ENCODE data around the gene TNFRSF13B.
"Not testable (repeated sequence)": the region's sequence is repeated elsewhere in the genome, so short reads cannot be mapped to it uniquely, and the experiment has no call there.

Gene TNFRSF13B

DNA sequence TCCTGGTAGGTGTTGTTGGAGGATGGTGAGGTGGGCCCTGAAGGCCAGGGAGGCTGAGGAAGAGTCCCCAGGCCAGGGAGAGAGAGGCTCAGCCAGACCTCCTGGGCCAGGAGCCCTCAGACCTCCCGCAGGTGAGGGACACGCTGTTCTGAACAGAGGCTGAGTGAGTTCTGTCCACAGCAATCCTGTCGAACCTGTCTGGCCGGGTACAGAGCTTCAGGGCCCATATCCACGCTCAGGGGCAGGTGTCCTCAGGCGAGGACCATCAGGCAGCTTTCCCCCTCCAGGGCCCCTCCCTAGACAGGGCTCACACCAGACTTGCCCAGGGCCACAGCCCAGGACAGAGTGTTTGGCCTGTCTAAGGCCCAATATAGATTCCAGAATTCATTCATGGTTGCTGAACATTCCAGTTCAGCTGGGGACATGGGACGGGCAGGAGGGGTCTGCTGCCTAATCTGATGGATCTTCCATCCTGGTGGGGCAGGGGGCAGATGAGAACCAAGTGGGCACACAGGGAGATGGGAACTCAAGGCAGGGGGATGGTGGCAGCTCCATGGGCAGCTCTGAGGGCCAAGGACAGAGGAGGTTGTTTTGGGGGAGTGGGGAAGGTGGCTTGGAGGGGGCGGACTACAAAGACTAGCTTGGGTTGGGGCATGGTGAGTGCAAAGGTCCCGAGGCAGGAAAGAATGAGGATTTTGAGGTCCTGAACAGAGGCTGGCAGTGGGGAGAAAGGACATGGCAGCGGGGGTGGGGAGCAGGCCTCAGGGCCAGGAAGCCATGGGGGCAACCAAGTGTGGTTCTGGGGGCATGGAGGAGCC lies 46.9 kb upstream of the TNFRSF13B start:
- no peak for DNase-seq (ENCODE audit: low read depth)
- TF ChIP-seq MYC (IDR thresholded peaks at IDR 0.05; ENCODE audit: low read depth, low read length) (no peak), POLR2A (IDR thresholded peaks at IDR 0.05; ENCODE audit: extremely low read depth, insufficient read length) (no peak)
- TF ChIP-seq, protein P1, sequence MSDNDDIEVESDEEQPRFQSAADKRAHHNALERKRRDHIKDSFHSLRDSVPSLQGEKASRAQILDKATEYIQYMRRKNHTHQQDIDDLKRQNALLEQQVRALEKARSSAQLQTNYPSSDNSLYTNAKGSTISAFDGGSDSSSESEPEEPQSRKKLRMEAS (IDR thresholded peaks at IDR 0.05; ENCODE audit: low read depth, low read length) = no peak
- TF ChIP-seq, protein P2, sequence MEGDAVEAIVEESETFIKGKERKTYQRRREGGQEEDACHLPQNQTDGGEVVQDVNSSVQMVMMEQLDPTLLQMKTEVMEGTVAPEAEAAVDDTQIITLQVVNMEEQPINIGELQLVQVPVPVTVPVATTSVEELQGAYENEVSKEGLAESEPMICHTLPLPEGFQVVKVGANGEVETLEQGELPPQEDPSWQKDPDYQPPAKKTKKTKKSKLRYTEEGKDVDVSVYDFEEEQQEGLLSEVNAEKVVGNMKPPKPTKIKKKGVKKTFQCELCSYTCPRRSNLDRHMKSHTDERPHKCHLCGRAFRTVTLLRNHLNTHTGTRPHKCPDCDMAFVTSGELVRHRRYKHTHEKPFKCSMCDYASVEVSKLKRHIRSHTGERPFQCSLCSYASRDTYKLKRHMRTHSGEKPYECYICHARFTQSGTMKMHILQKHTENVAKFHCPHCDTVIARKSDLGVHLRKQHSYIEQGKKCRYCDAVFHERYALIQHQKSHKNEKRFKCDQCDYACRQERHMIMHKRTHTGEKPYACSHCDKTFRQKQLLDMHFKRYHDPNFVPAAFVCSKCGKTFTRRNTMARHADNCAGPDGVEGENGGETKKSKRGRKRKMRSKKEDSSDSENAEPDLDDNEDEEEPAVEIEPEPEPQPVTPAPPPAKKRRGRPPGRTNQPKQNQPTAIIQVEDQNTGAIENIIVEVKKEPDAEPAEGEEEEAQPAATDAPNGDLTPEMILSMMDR (IDR thresholded peaks at IDR 0.05; ENCODE audit: low read depth, low read length) = no peak

GRCh38 chr17:17018021-17018441 lies 46.1 kb upstream of the TNFRSF13B start:
- TF ChIP-seq, protein P1 (IDR thresholded peaks at IDR 0.05; ENCODE audit: low read depth, low read length) = no peak
- TF ChIP-seq, protein P2 (IDR thresholded peaks at IDR 0.05; ENCODE audit: low read depth, low read length) = no peak
- TF ChIP-seq MYC (IDR thresholded peaks at IDR 0.05; ENCODE audit: low read depth, low read length) (no peak), POLR2A (IDR thresholded peaks at IDR 0.05; ENCODE audit: extremely low read depth, insufficient read length) (no peak)
- DNase-seq (ENCODE audit: low read depth) = no peak
- no peak overlapping the region for H3K4me3 ChIP-seq (ENCODE audit: low read depth, low read length)

More for the DNA sequence above, 46.9 kb upstream of the TNFRSF13B start:
- no peak overlapping the region for H3K4me3 ChIP-seq (ENCODE audit: low read depth, low read length)

- no peak for DNase-seq (ENCODE audit: low read depth)
- no peak overlapping the region for H3K4me3 ChIP-seq (ENCODE audit: low read depth, low read length)
- TF ChIP-seq, protein P2 (IDR thresholded peaks at IDR 0.05; ENCODE audit: low read depth, low read length) = no peak
- TF ChIP-seq MYC (IDR thresholded peaks at IDR 0.05; ENCODE audit: low read depth, low read length) (no peak), POLR2A (IDR thresholded peaks at IDR 0.05; ENCODE audit: extremely low read depth, insufficient read length) (no peak)
- TF ChIP-seq, protein P1 (IDR thresholded peaks at IDR 0.05; ENCODE audit: low read depth, low read length) = no peak
These were observed 45.6 kb upstream of the TNFRSF13B start for GRCh38 chr17:17017343-17018014.

GRCh38 chr17:17016199-17017197 lies 44.6 kb upstream of the TNFRSF13B start:
- DNase-seq (ENCODE audit: low read depth) = peak; percentile 78
- not testable (repeated sequence) for H3K4me3 ChIP-seq (ENCODE audit: low read depth, low read length)

GRCh38 chr17:17015230-17015629 lies 43.3 kb upstream of the TNFRSF13B start:
- H3K4me3 ChIP-seq (ENCODE audit: low read depth, low read length) = no peak overlapping the region
- TF ChIP-seq MYC (IDR thresholded peaks at IDR 0.05; ENCODE audit: low read depth, low read length) = no peak
- TF ChIP-seq, protein P1 (IDR thresholded peaks at IDR 0.05; ENCODE audit: low read depth, low read length) = no peak
- no peak for TF ChIP-seq POLR2A (IDR thresholded peaks at IDR 0.05; ENCODE audit: extremely low read depth, insufficient read length)
- TF ChIP-seq, protein P2 (IDR thresholded peaks at IDR 0.05; ENCODE audit: low read depth, low read length) = no peak
- no peak for DNase-seq (ENCODE audit: low read depth)

DNA sequence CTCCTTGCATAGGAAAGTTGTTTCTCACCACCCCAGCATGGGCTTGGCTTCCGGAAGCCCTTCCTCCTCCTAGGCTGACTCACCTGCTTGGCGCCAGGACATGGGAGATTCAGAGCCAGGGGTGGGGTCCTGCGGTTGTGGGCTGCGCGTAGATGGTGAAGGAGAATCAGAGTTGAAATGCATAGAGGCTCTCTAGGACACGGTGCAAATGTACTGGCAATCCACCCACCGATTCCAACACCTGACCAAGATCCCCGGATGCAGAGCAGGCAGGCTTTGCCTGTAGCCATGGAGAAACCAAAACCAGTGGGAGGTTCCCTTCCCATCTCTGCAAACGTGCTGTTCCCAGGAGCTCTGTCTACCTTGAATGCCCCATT lies 42.8 kb upstream of the TNFRSF13B start:
- DNase-seq (ENCODE audit: low read depth); H3K4me3 ChIP-seq (ENCODE audit: low read depth, low read length): not testable (repeated sequence)

- not testable (repeated sequence) for DNase-seq (ENCODE audit: low read depth); H3K4me3 ChIP-seq (ENCODE audit: low read depth, low read length)
These were observed 42.2 kb upstream of the TNFRSF13B start for GRCh38 chr17:17013828-17014747.

DNA sequence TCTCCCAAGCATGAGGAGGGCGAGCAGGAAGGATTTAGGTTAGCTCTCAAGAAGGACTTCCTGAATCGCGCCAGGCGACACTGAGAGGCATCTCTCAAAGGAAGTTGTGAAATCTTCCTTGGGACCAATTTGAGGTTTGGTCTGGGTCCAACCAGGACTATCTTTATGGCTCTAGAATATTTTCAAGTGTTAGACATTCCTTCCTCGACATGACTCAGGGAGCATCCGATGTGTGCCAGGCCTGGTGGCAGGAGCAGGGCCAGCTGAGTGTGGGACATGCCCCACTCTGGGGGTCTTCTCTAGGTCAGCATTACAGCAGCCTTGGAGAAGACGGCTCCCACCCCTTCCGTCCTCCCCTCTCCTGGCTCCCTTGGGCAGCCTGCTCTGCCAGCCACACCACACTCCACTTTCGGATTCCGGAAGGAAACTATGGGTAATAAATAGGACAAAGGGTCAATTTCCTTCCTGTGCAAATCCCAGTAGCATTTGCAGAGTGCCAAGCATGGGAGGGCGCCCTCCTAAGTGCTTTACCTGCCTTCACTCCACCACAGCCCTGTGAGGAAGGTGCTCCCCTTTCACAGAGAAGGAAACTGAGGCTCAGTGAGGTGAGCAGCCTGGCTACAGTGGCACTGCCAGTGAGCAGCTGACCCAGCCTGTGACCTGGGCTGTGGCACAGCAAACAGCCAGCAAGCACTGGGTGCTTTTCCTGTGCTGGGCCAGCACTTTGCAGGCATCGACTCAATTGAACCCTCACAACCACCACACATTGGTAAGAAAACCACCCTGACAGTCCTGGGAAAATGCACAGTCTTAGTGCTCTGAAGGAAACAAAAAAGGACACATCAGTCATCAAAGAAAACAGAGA lies 39.4 kb upstream of the TNFRSF13B start:
- peak; percentile 63 for DNase-seq (ENCODE audit: low read depth)
- H3K4me3 ChIP-seq (ENCODE audit: low read depth, low read length) = not testable (repeated sequence)
